GM18508 (cell line): ENCODE measurements around the gene PDE3A.

ENCODE experiments used
- ATAC-seq: cut with Tn5 transposase; IDR thresholded peaks from one replicate; pipeline ENCODE4 v1.9.1; 2021; ENCODE audit warnings: moderate number of reproducible peaks; ENCODE audit not compliant: insufficient read depth, unreplicated experiment

The PDE3A gene

GRCh38 chr12:20487519-20487918 is 119.2 kb downstream of the PDE3A start:
- no peak for ATAC-seq

GRCh38 chr12:20489645-20490044 is 121.3 kb downstream of the PDE3A start:
- no peak for ATAC-seq

GRCh38 chr12:20490213-20490612 is 121.9 kb downstream of the PDE3A start:
- ATAC-seq: no peak

GRCh38 chr12:20491290-20491689 is 123.0 kb downstream of the PDE3A start:
- ATAC-seq: no peak

- peak; percentile 49 for ATAC-seq
Measured at GRCh38 chr12:20492251-20492760, 124.0 kb downstream of the PDE3A start.

GRCh38 chr12:20493934-20494333 is 125.6 kb downstream of the PDE3A start:
- no peak for ATAC-seq

GRCh38 chr12:20494851-20495250 is 126.5 kb downstream of the PDE3A start:
- no peak for ATAC-seq

GRCh38 chr12:20495997-20496396 is 127.7 kb downstream of the PDE3A start:
- no peak for ATAC-seq

GRCh38 chr12:20497707-20498106 is 129.4 kb downstream of the PDE3A start:
- ATAC-seq: no peak

- ATAC-seq: no peak
Measured at GRCh38 chr12:20501958-20502357, 133.6 kb downstream of the PDE3A start.

GRCh38 chr12:20503858-20504257 is 135.5 kb downstream of the PDE3A start:
- no peak for ATAC-seq

GRCh38 chr12:20505056-20505455 is 136.7 kb downstream of the PDE3A start:
- no peak for ATAC-seq

- ATAC-seq: no peak
Measured at GRCh38 chr12:20507056-20507455, 138.7 kb downstream of the PDE3A start.

GRCh38 chr12:20507711-20508110 is 139.4 kb downstream of the PDE3A start:
- ATAC-seq: no peak

GRCh38 chr12:20508359-20508758 is 140.0 kb downstream of the PDE3A start:
- ATAC-seq: no peak

- no peak for ATAC-seq
Measured at GRCh38 chr12:20508962-20509361, 140.6 kb downstream of the PDE3A start.

- no peak for ATAC-seq
Measured at GRCh38 chr12:20510811-20511210, 142.5 kb downstream of the PDE3A start.

GRCh38 chr12:20513189-20513588 is 144.9 kb downstream of the PDE3A start:
- no peak for ATAC-seq

GRCh38 chr12:20514598-20514997 is 146.3 kb downstream of the PDE3A start:
- ATAC-seq: no peak

- ATAC-seq: no peak
Measured at GRCh38 chr12:20520532-20520931, 152.2 kb downstream of the PDE3A start.

GRCh38 chr12:20523658-20524057 is 155.3 kb downstream of the PDE3A start:
- ATAC-seq: no peak

- ATAC-seq: no peak
Measured at GRCh38 chr12:20524113-20524512, 155.8 kb downstream of the PDE3A start.

GRCh38 chr12:20525064-20525610 is 156.8 kb downstream of the PDE3A start:
- no peak for ATAC-seq
